ENCODE results near the gene MUC4. TPM values are rescaled to one million over a fixed set of nuclear protein-coding genes. Genes with fewer than 3 reads are reported as not detected.

The MUC4 gene
- total and polyA plus RNA-seq, 9 of the 15 experiments (the other 6 are each of a cell fraction or from before 2014, with no cell fraction given) = under 0.01 to 0.21 (median 0.10) TPM; not detected in 4

DNA sequence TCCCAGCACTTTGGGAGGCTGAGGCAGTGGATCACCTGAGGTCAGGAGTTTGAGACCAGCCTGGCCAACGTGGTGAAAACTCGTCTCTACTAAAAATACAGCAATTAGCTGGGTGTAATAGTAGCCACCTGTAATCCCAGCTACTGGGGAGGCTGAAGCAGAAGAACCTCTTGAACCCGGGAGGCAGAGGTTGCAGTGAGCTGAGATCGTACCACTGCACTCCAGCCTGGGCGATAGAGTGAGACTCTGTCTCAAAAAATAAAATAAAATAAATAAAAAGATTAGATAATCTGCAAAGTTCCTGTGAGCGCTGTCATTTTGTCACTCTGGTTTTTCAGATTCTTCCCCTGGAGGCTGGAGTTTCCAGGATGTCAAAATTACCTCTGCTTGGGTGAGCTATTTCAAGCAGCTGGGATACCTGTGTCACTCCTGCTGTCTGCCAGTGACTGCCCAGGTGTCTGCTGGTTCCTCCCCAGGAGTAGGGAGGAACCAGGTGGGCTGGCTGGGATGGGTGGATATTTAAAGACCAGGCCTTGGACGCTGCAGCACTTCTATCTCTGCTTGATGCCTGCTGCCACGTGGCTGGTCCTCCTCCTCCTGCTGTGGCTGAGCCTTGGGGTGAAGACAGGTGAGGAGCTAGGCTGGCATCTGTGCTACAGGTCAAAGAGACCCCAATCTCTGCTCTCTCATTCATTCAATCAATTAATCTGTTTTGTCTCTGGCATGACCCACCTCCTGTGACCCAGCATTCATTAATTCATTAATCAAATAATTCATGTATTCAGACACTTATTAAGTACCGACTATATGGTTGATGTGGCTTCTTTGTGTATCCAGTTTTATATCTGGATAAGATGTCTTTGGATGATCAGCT is 110.5 kb downstream of the MUC4 start (continued):
- TF ChIP-seq, protein P1, sequence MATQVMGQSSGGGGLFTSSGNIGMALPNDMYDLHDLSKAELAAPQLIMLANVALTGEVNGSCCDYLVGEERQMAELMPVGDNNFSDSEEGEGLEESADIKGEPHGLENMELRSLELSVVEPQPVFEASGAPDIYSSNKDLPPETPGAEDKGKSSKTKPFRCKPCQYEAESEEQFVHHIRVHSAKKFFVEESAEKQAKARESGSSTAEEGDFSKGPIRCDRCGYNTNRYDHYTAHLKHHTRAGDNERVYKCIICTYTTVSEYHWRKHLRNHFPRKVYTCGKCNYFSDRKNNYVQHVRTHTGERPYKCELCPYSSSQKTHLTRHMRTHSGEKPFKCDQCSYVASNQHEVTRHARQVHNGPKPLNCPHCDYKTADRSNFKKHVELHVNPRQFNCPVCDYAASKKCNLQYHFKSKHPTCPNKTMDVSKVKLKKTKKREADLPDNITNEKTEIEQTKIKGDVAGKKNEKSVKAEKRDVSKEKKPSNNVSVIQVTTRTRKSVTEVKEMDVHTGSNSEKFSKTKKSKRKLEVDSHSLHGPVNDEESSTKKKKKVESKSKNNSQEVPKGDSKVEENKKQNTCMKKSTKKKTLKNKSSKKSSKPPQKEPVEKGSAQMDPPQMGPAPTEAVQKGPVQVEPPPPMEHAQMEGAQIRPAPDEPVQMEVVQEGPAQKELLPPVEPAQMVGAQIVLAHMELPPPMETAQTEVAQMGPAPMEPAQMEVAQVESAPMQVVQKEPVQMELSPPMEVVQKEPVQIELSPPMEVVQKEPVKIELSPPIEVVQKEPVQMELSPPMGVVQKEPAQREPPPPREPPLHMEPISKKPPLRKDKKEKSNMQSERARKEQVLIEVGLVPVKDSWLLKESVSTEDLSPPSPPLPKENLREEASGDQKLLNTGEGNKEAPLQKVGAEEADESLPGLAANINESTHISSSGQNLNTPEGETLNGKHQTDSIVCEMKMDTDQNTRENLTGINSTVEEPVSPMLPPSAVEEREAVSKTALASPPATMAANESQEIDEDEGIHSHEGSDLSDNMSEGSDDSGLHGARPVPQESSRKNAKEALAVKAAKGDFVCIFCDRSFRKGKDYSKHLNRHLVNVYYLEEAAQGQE (IDR thresholded peaks at IDR 0.05; ENCODE audit: borderline replicate concordance) = no peak
- TF ChIP-seq, protein P1 (CRISPR knock-in tag; IDR thresholded peaks at IDR 0.05; ENCODE audit: low read depth) = no peak
- TF ChIP-seq ESRRA (IDR thresholded peaks at IDR 0.05; ENCODE audit: borderline replicate concordance, low read depth) = no peak
- peak; percentile 6 for TF ChIP-seq POLR2B (IDR thresholded peaks at IDR 0.05; ENCODE audit: low read depth, partially characterized antibody)
- TF ChIP-seq KDM5B (IDR thresholded peaks at IDR 0.05; ENCODE audit: insufficient replicate concordance, low read depth, low read length) = peak; percentile 41
- peak; percentile 55; the same call in 1 of the 2 replicates for TF ChIP-seq MAX (CRISPR knock-in tag; IDR thresholded peaks at IDR 0.05)
- no peak for TF ChIP-seq NR3C1 (CRISPR knock-in tag; IDR thresholded peaks at IDR 0.05)
- no peak for TF ChIP-seq ZNF133 (CRISPR knock-in tag; IDR thresholded peaks at IDR 0.05)
- TF ChIP-seq HLTF (IDR thresholded peaks at IDR 0.05) = no peak
- TF ChIP-seq HOMEZ (CRISPR knock-in tag; IDR thresholded peaks at IDR 0.05) = no peak
- no peak for TF ChIP-seq MLX (CRISPR knock-in tag; conservative IDR thresholded peaks at IDR 0.05)
- 0 out of 2 replicates have a peak, but pooled peaks have one; percentile 22 for TF ChIP-seq SP1 (CRISPR knock-in tag; IDR thresholded peaks at IDR 0.05)
- TF ChIP-seq FOXM1 (IDR thresholded peaks at IDR 0.05; ENCODE audit: low read depth) = no peak
- 0 out of 2 replicates have a peak, but pooled peaks have one; percentile 19 for TF ChIP-seq FOXM1 (CRISPR knock-in tag; IDR thresholded peaks at IDR 0.05; ENCODE audit: low read depth)
- no peak for TF ChIP-seq EWSR1 (IDR thresholded peaks at IDR 0.05; ENCODE audit: borderline replicate concordance, low read depth, partially characterized antibody)
- TF ChIP-seq NFIX (CRISPR knock-in tag; IDR thresholded peaks at IDR 0.05; ENCODE audit: low read depth) = no peak
- 0 out of 2 replicates have a peak, but pooled peaks have one; percentile 18 for TF ChIP-seq POLR2AphosphoS5 (IDR thresholded peaks at IDR 0.05; ENCODE audit: control insufficient read depth, insufficient read depth, low read depth, low read length)

All from K562 (cell line).